Transverse colon (tissue), 4 donors: ENCODE data around the gene ANKH. TPM values are rescaled to one million over a fixed set of nuclear protein-coding genes. Genes with fewer than 3 reads are reported as not detected.

ENCODE experiments used
- DNase-seq: peaks from one replicate; pipeline ENCODE4 v3.0.0-alpha.2; 2019
- H3K27ac ChIP-seq, 4 donors: fragments of 200-600 bp; sonication (generic); 2 replicates each; pipeline ENCODE4 v1.5.1; 2016 to 2018; ENCODE audit warnings: inconsistent platforms in 4 of 4
- H3K27me3 ChIP-seq: fragments of 200-600 bp; sonication (generic); 2 replicates; pipeline ENCODE4 v1.5.1; 2017; ENCODE audit warnings: inconsistent platforms
- H3K36me3 ChIP-seq, 4 donors: fragments of 200-600 bp; sonication (generic); 2 replicates each; pipeline ENCODE4 v1.5.1; 2017 to 2019; ENCODE audit warnings: inconsistent platforms in 4 of 4
- H3K4me1 ChIP-seq, 4 donors: fragments of 200-600 bp; sonication (generic); 2 replicates each; pipeline ENCODE4 v1.5.1; 2017 to 2020; ENCODE audit warnings: inconsistent platforms in 4 of 4
- H3K4me3 ChIP-seq, 4 donors: fragments of 200-600 bp; sonication (generic); 1 replicate in 1 of 4; 2 replicates in 3 of 4; pipeline versions ENCODE4 v1.5.1 to v1.6.1; 2017 to 2019; ENCODE audit warnings: inconsistent platforms in 4 of 4
- H3K9me3 ChIP-seq, 2 donors: fragments of 200-600 bp; sonication (generic); 2 replicates each; pipeline ENCODE4 v1.5.1; 2017 to 2019; ENCODE audit warnings: inconsistent platforms in 2 of 2
- EP300 ChIP-seq: sonication (generic); formaldehyde crosslinking; IDR thresholded peaks from one replicate; pipeline ENCODE4 v1.6.1; 2017; ENCODE audit warnings: antibody characterized with exemption, low read depth
- POLR2A ChIP-seq: fragments of 450-650 bp; IDR thresholded peaks from one replicate; pipeline ENCODE4 v1.6.1; 2016; ENCODE audit warnings: antibody characterized with exemption, mild to moderate bottlenecking, moderate library complexity
- POLR2AphosphoS5 ChIP-seq, 3 donors: sonication (generic); formaldehyde crosslinking; IDR thresholded peaks; one replicate each; pipeline ENCODE4 v1.6.1; 2016; ENCODE audit warnings: antibody characterized with exemption in 3 of 3
- WGBS, 2 donors: methylation state at CpG; one replicate each; pipeline ENCODE4 v1.1.5; 2018; ENCODE audit warnings: low coverage in 1 of 2; 5-methylcytosine and 5-hydroxymethylcytosine counted together
- in situ Hi-C, 4 donors: fragments of 200-750 bp; cut with MboI; loops; one replicate each; pipeline versions ENCODE4 v1.15.0 to v1.15.1; 2017; ENCODE audit warnings: low sequenced_read_pairs in 3 of 4, low pct_ligation_motif_present in 1 of 4, low pct_unique_long_range_greater_than_20kb in 1 of 4
- intact Hi-C: fragments of 100-400 bp; cut with DNase I; formaldehyde crosslinking; loops from one replicate; pipeline ENCODE4 v1.15.1; 2023; ENCODE audit warnings: low total_unique reads
- total RNA-seq, 4 donors: library from RNA; depleted of rRNA; stranded (reverse); fragments of >200 nt; gene quantifications; one replicate each; pipeline ENCODE4 v1.1.0, GENCODE V29; 2016
- TF ChIP-seq, protein P1 (sequence below), 5 experiments: fragments of 200-600 bp in 3 of 5; fragments of 450-650 bp in 2 of 5; sonication (generic) in 3 of 5; IDR thresholded peaks; 1 replicate in 2 of 5; 2 replicates in 3 of 5; pipeline ENCODE4 v1.5.1; 2016 to 2017; ENCODE audit warnings: antibody characterized with exemption in 5 of 5, inconsistent platforms in 3 of 5, mild to moderate bottlenecking in 2 of 5, moderate library complexity in 1 of 5

Gene ANKH
- total RNA-seq, 4 donors from 2014 or later = 24.7 to 96.5 (median 69.4) TPM

DNA sequence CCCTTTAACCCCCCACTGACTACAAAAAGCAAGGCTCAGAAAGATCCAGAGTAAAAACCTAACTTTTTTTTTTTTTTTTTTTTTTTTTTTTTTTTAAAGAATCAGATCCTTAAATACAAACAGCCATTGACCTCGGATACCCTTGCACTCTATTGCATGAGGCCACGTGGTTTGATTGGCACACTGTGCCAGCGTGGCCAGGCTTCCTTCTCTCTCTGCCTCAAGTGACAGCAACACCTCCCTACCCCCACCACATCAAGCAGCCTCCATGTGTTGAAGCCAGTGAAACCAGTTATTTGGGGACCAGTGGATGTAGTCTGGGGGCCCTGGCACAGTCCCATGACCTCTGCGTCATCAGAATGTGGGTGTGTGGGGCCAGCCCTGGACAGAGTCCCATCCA lies 135.6 kb downstream of the ANKH start:
- peaks cover 0 to 13% (median 0%) of the 10 kb centered on the region in 4 donors for H3K36me3 ChIP-seq
- in situ Hi-C loops (no loop called here), intact Hi-C loops (no loop called here)

DNA sequence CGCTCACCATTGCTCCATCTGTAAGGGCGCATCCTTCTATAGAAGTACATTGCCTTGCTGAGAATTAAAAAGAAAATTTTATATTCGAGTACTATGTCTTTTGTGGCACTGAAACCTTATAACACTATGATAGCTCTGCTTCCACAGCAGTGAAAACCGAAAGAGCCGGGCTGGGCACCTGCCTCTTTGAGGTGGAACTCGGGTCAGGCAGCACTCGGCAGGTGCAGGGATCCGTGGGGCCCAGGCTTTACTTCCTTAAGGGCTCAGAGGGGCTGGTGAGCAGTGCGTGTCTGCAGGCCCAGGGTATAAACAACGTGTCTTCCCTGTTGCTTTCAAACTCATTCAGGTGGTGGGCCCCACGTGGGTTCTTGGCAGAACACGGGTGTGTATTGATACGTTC lies 137.2 kb downstream of the ANKH start:
- H3K9me3 ChIP-seq = no peaks in the 10 kb centered on the region
- TF ChIP-seq, protein P1, sequence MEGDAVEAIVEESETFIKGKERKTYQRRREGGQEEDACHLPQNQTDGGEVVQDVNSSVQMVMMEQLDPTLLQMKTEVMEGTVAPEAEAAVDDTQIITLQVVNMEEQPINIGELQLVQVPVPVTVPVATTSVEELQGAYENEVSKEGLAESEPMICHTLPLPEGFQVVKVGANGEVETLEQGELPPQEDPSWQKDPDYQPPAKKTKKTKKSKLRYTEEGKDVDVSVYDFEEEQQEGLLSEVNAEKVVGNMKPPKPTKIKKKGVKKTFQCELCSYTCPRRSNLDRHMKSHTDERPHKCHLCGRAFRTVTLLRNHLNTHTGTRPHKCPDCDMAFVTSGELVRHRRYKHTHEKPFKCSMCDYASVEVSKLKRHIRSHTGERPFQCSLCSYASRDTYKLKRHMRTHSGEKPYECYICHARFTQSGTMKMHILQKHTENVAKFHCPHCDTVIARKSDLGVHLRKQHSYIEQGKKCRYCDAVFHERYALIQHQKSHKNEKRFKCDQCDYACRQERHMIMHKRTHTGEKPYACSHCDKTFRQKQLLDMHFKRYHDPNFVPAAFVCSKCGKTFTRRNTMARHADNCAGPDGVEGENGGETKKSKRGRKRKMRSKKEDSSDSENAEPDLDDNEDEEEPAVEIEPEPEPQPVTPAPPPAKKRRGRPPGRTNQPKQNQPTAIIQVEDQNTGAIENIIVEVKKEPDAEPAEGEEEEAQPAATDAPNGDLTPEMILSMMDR (IDR thresholded peaks at IDR 0.05) = no peak
- no peak overlapping the region for H3K27ac ChIP-seq
- peaks cover 0 to 13% (median 0%) of the 10 kb centered on the region in 4 donors for H3K36me3 ChIP-seq
- DNase-seq = no peak
- intact Hi-C loops = loop anchor here (5.0 kb wide), 1 partner anchor 278 kb away; no protein-coding TSS in a partner anchor
- no peak overlapping the region for H3K4me3 ChIP-seq
- in situ Hi-C loops = loop anchor here in 1 of 4 donors (5.0 kb wide), 1 partner anchor 268 kb away; no protein-coding TSS in a partner anchor
- H3K27me3 ChIP-seq = no peaks in the 10 kb centered on the region
- 60 to 71% methylated on average over 8 to 13 of the region's 13 CpGs for WGBS, 2 donors
- H3K4me1 ChIP-seq = no peaks in the 10 kb centered on the region

More for the DNA sequence above, 135.6 kb downstream of the ANKH start:
- no peak for TF ChIP-seq POLR2AphosphoS5 (IDR thresholded peaks at IDR 0.05)
- TF ChIP-seq POLR2A = no peak
- TF ChIP-seq, protein P1 (IDR thresholded peaks at IDR 0.05) = no peak
- no peak for TF ChIP-seq EP300
- no peak overlapping the region for H3K4me3 ChIP-seq
- no peaks in the 10 kb centered on the region for H3K4me1 ChIP-seq
- no peak overlapping the region for H3K27ac ChIP-seq
- no peak for DNase-seq
- H3K27me3 ChIP-seq = no peaks in the 10 kb centered on the region
- 64% methylated on average over 4 of the region's 4 CpGs; no CpG with 5 or more reads in 1 of the 2 donors for WGBS, 2 donors
- no peaks in the 10 kb centered on the region for H3K9me3 ChIP-seq

DNA sequence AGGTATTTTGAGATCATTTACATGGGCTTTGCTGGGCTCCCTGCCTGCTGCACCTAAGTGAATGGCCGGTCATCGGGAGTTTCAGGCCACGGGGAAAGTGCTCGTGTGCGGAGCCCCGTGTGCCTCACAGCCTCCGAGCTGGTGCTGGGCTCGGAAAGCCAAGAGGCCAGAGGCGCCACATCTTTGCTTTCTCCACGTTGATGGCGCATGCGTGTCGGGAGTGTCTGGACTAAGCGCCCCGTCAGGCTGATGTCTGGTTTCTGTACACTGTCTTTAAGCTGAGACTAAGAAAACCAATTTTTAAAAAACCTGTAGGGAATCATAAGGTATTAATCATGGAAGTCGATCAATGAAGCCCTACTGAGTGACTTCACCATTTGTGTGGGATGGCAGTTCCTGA lies 137.9 kb downstream of the ANKH start:
- intact Hi-C loops = loop anchor here (5.0 kb wide), 1 partner anchor 279 kb away; no protein-coding TSS in a partner anchor
- no peaks in the 10 kb centered on the region for H3K27me3 ChIP-seq
- peaks cover 0 to 5% (median 4%) of the 10 kb centered on the region in 4 donors for H3K4me1 ChIP-seq
- no peak for DNase-seq
- WGBS, 2 donors = 87 to 97% methylated on average over 9 to 16 of the region's 16 CpGs
- H3K36me3 ChIP-seq = peaks cover 0 to 13% (median 0%) of the 10 kb centered on the region in 4 donors
- no peak for TF ChIP-seq POLR2A
- TF ChIP-seq, protein P1 (IDR thresholded peaks at IDR 0.05) = no peak
- TF ChIP-seq EP300 = no peak
- TF ChIP-seq POLR2AphosphoS5 (IDR thresholded peaks at IDR 0.05) = no peak
- H3K9me3 ChIP-seq = no peaks in the 10 kb centered on the region
- no peak overlapping the region for H3K4me3 ChIP-seq
- in situ Hi-C loops = loop anchor here in 1 of 4 donors (5.0 kb wide), 1 partner anchor 269 kb away; no protein-coding TSS in a partner anchor
- H3K27ac ChIP-seq = no peak overlapping the region

DNA sequence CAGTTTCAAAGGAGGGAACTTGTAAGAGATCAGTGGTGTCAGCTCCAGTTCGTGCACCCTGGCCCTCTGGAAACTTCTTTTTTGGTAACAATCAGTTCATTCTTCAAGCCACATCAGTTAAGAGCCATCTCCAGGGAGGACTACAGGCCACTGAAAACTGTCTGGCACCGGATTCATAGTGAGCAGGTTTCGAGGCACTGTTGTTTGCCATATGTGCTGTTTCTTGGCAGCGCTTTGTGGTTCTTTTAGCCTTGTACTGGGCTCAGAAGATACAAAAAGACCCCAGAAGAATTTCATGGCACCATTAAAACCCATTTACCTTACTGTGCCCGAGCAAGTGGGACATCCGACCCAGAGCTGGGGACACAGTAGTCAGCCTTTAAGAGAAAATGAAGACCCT lies 138.6 kb downstream of the ANKH start:
- intact Hi-C loops (loop anchor here (5.0 kb wide), 1 partner anchor 279 kb away; no protein-coding TSS in a partner anchor), in situ Hi-C loops (loop anchor here in 1 of 4 donors (5.0 kb wide), 1 partner anchor 269 kb away; no protein-coding TSS in a partner anchor)
- TF ChIP-seq POLR2A (no peak), EP300 (no peak), POLR2AphosphoS5 (IDR thresholded peaks at IDR 0.05) (no peak)
- TF ChIP-seq, protein P1 (IDR thresholded peaks at IDR 0.05) = no peak
- Histone ChIP-seq H3K27me3 (no peaks in the 10 kb centered on the region), H3K4me1 (peaks cover 0 to 10% (median 7%) of the 10 kb centered on the region in 4 donors), H3K27ac (no peak overlapping the region), H3K36me3 (peaks cover 0 to 13% (median 0%) of the 10 kb centered on the region in 4 donors), H3K9me3 (no peaks in the 10 kb centered on the region), H3K4me3 (no peak overlapping the region)
- 95% methylated on average over 6 of the region's 6 CpGs; no CpG with 5 or more reads in 1 of the 2 donors for WGBS, 2 donors
- DNase-seq = no peak
